GM12878 (cell line): ENCODE results near the gene CAPN10. TPM values are rescaled to one million over a fixed set of nuclear protein-coding genes. Genes with fewer than 3 reads are reported as not detected.

Experiments used
- BCL11A ChIP-seq: IDR thresholded peaks from 2 replicates; pipeline ENCODE4 v1.6.1; 2011; ENCODE audit warnings: low read depth, low read length
- CBX5 ChIP-seq: sonication (generic); IDR thresholded peaks from 2 replicates; pipeline ENCODE4 v1.6.1; 2016; ENCODE audit warnings: low read depth, moderate library complexity, mild to moderate bottlenecking, inconsistent platforms
- CEBPZ ChIP-seq: fragments of 150-350 bp; IDR thresholded peaks from 2 replicates; pipeline ENCODE4 v1.6.1; 2016; ENCODE audit warnings: low read depth, low read length
- CUX1 ChIP-seq: IDR thresholded peaks from 2 replicates; pipeline ENCODE4 v1.6.1; 2012; ENCODE audit warnings: improper control_type of control experiment, low read depth, low read length; ENCODE audit not compliant: insufficient replicate concordance
- EZH2 ChIP-seq: IDR thresholded peaks from 2 replicates; pipeline ENCODE4 v1.6.1; 2012; ENCODE audit warnings: low read depth, mild to moderate bottlenecking, control low read depth, inconsistent platforms, low read length, borderline replicate concordance; ENCODE audit not compliant: control insufficient read depth
- IKZF1 ChIP-seq: fragments of 450-650 bp; conservative IDR thresholded peaks from 2 replicates; pipeline ENCODE4 v1.6.1; 2017; ENCODE audit warnings: antibody characterized with exemption, mild to moderate bottlenecking
- PAX8 ChIP-seq: fragments of 450-650 bp; IDR thresholded peaks from 2 replicates; pipeline ENCODE4 v1.6.1; 2017; ENCODE audit warnings: mild to moderate bottlenecking, moderate library complexity
- PKNOX1 ChIP-seq: fragments of 450-650 bp; IDR thresholded peaks from 2 replicates; pipeline ENCODE4 v1.6.1; 2016; ENCODE audit warnings: mild to moderate bottlenecking
- SUZ12 ChIP-seq: fragments of 200-600 bp; sonication (generic); IDR thresholded peaks from one replicate; pipeline ENCODE4 v1.6.1; 2018; ENCODE audit warnings: antibody characterized with exemption, mild to moderate bottlenecking; ENCODE audit not compliant: unreplicated experiment
- ZBTB4 ChIP-seq: fragments of 450-650 bp; formaldehyde crosslinking; IDR thresholded peaks from 2 replicates; pipeline ENCODE4 v1.4.0; 2022; ENCODE audit warnings: mild to moderate bottlenecking, moderate library complexity
- ZNF207 ChIP-seq: fragments of 450-650 bp; IDR thresholded peaks from 2 replicates; pipeline ENCODE4 v1.6.1; 2014; ENCODE audit warnings: antibody characterized with exemption, mild to moderate bottlenecking, borderline replicate concordance
- polyA plus RNA-seq, 11 experiments: library from polyadenylated mRNA; depleted of rRNA in 4 of 11; unstranded in 6 of 11; stranded (reverse) in 5 of 11; fragments of >200 nt; fragmentation: Nextera tagmentation in 4 of 11; fragmentation: Illumina TruSeq in 1 of 11; extraction: Ambion mirVana in 4 of 11; extraction: Trizol in 1 of 11; gene quantifications; 1 replicate in 1 of 11; 2 replicates in 10 of 11; pipeline versions ENCODE4 v1.2.1 to v1.2.3, GENCODE V29; 2011 to 2016; ENCODE audit warnings: inconsistent platforms in 2 of 11, missing spikeins in 2 of 11, low read depth in 1 of 11
- total RNA-seq, 4 experiments: library from RNA; depleted of rRNA in 3 of 4; stranded (reverse); fragments of >200 nt in 3 of 4; fragmentation: Illumina TruSeq in 1 of 4; extraction: Trizol in 1 of 4; gene quantifications; 2 replicates each; pipeline versions ENCODE4 v1.2.1 to v1.2.3, GENCODE V29; 2013 to 2021

CAPN10 gene
- total and polyA plus RNA-seq, 10 of the 15 experiments (the other 5 are each of a cell fraction or from before 2014, with no cell fraction given), result 0.37 to 40.6 (median 17.5) TPM

- TF ChIP-seq CEBPZ, result no peak
- TF ChIP-seq ZNF207, result no peak
- TF ChIP-seq PAX8, result no peak
- TF ChIP-seq EZH2, result no peak
- TF ChIP-seq IKZF1, result no peak
- no peak for TF ChIP-seq SUZ12
- no peak for TF ChIP-seq BCL11A
- TF ChIP-seq PKNOX1, result no peak
- no peak for TF ChIP-seq ZBTB4 (CRISPR knock-in tag)
- TF ChIP-seq CUX1, result no peak
- no peak for TF ChIP-seq CBX5
Observed at GRCh38 chr2:240560084-240560479, 26.5 kb upstream of the CAPN10 start, which contains the start of gene DUSP28 (continued).
